Right lobe of liver (tissue), 4 donors: ENCODE measurements around the gene TMEM247.

Experiments
- CTCF ChIP-seq, 4 donors: fragments of 200-600 bp in 3 of 4; fragments of 450-650 bp in 1 of 4; IDR thresholded peaks; one replicate each; pipeline versions ENCODE4 v1.5.1 to v1.8.0; 2016 to 2022; ENCODE audit warnings: antibody characterized with exemption in 4 of 4, mild to moderate bottlenecking in 2 of 4
- POLR2A ChIP-seq: fragments of 450-650 bp; IDR thresholded peaks from one replicate; pipeline ENCODE4 v1.6.1; 2017; ENCODE audit warnings: antibody characterized with exemption, mild to moderate bottlenecking
- donor health status: DM: no; HTN: no; CAD: no.
- donor health status: DM: no; HTN: no; CAD: no.
- donor health status: DM: no; HTN: yes; CAD: no.

GRCh38 chr2:46490521-46491141 is 11.3 kb downstream of the TMEM247 start:
- TF ChIP-seq CTCF (IDR thresholded peaks at IDR 0.05) (no peak), POLR2A (no peak)
